Neural cell (in vitro differentiated cells): ENCODE results near the gene RNF212.

Source experiments
- CTCF ChIP-seq: fragments of 450-650 bp; IDR thresholded peaks from 2 replicates; pipeline ENCODE4 v1.5.1; 2014; ENCODE audit warnings: antibody characterized with exemption, mild to moderate bottlenecking, moderate library complexity; ENCODE audit not compliant: poor library complexity, severe bottlenecking
- EP300 ChIP-seq: fragments of 450-650 bp; conservative IDR thresholded peaks from 2 replicates; pipeline ENCODE4 v1.6.1; 2014; ENCODE audit warnings: antibody characterized with exemption, mild to moderate bottlenecking, moderate library complexity; ENCODE audit not compliant: poor library complexity, severe bottlenecking
- EZH2 ChIP-seq: fragments of 200-600, 300-800 bp; shearing (Covaris generic), sonication (generic); IDR thresholded peaks from 2 replicates; pipeline ENCODE4 v1.6.1; 2014; ENCODE audit warnings: antibody characterized with exemption, low read length, borderline replicate concordance, mild to moderate bottlenecking; ENCODE audit not compliant: insufficient read depth, poor library complexity, severe bottlenecking
- POLR2AphosphoS5 ChIP-seq: IDR thresholded peaks from 2 replicates; pipeline ENCODE4 v1.6.1; 2012
- RAD21 ChIP-seq: fragments of 450-650 bp; conservative IDR thresholded peaks from 2 replicates; pipeline ENCODE4 v1.6.1; 2014; ENCODE audit warnings: antibody characterized with exemption, mild to moderate bottlenecking, moderate library complexity
- REST ChIP-seq: IDR thresholded peaks from 2 replicates; pipeline ENCODE4 v1.6.1; 2012; ENCODE audit warnings: borderline replicate concordance

- TF ChIP-seq CTCF (no peak), REST (no peak), POLR2AphosphoS5 (no peak), RAD21 (no peak), EZH2 (no peak), EP300 (no peak)
These were observed 72.8 kb downstream of the RNF212 start for GRCh38 chr4:1040344-1041146.
